NCI-H1930 (cell line): ENCODE measurements around the gene RNF220.

Experiments used
- DNase-seq, 2 experiments: peaks; one replicate each; lab custom pipeline; 2025; lab: John Stamatoyannopoulos, UW

RNF220 gene

GRCh38 chr1:44407430-44408211 lies 2.6 kb downstream of the RNF220 start:
- no peak for DNase-seq

- DNase-seq, result no peak
Observed at GRCh38 chr1:44408212-44408582, 3.1 kb downstream of the RNF220 start.

GRCh38 chr1:44408632-44409602 lies 3.9 kb downstream of the RNF220 start:
- peak in 1 of 2 experiments; percentile 21 for DNase-seq

- DNase-seq, result no peak
Observed at GRCh38 chr1:44409757-44410156, 4.7 kb downstream of the RNF220 start.

- no peak for DNase-seq
Observed at GRCh38 chr1:44411861-44412260, 6.8 kb downstream of the RNF220 start.

- no peak for DNase-seq
Observed at GRCh38 chr1:44412601-44413000, 7.5 kb downstream of the RNF220 start.

GRCh38 chr1:44413740-44414139 lies 8.7 kb downstream of the RNF220 start:
- DNase-seq, result no peak

GRCh38 chr1:44415013-44415412 lies 10.0 kb downstream of the RNF220 start:
- no peak for DNase-seq

- DNase-seq, result no peak
Observed at GRCh38 chr1:44416408-44416807, 11.4 kb downstream of the RNF220 start.

- DNase-seq, result peak; percentile 26 to 53
Observed at GRCh38 chr1:44417351-44418021, 12.4 kb downstream of the RNF220 start.

- DNase-seq, result no peak
Observed at GRCh38 chr1:44418022-44418673, 13.1 kb downstream of the RNF220 start.

- DNase-seq, result no peak
Observed at GRCh38 chr1:44419901-44420300, 14.8 kb downstream of the RNF220 start.

- no peak for DNase-seq
Observed at GRCh38 chr1:44420535-44420934, 15.5 kb downstream of the RNF220 start.

GRCh38 chr1:44421446-44421884 lies 16.4 kb downstream of the RNF220 start:
- DNase-seq, result no peak

GRCh38 chr1:44422161-44422560 lies 17.1 kb downstream of the RNF220 start:
- DNase-seq, result no peak

GRCh38 chr1:44423591-44424537 lies 18.8 kb downstream of the RNF220 start:
- no peak for DNase-seq

- no peak for DNase-seq
Observed at GRCh38 chr1:44424747-44425146, 19.7 kb downstream of the RNF220 start.

- DNase-seq, result no peak
Observed at GRCh38 chr1:44425341-44426082, 20.5 kb downstream of the RNF220 start.

- no peak for DNase-seq
Observed at GRCh38 chr1:44431861-44432260, 26.8 kb downstream of the RNF220 start.

GRCh38 chr1:44433209-44433608 lies 28.2 kb downstream of the RNF220 start:
- DNase-seq, result no peak
